OCI-LY1 (cell line): ENCODE results near the gene NEK2.

Source experiments
- CTCF ChIP-seq: fragments of 200-600 bp; sonication (generic), shearing (Covaris generic); IDR thresholded peaks from 2 replicates; pipeline ENCODE4 v1.5.1; 2017; ENCODE audit warnings: mild to moderate bottlenecking, antibody characterized with exemption, low read length, moderate library complexity, mixed read lengths
- EZH2 ChIP-seq: fragments of 200-600 bp; sonication (generic), shearing (Covaris generic); IDR thresholded peaks from 2 replicates; pipeline ENCODE4 v1.8.0; 2017; ENCODE audit warnings: borderline replicate concordance, mixed run types, mild to moderate bottlenecking, antibody characterized with exemption, low read length, moderate library complexity, mixed read lengths

- TF ChIP-seq CTCF (no peak), EZH2 (no peak)
These were observed at the start of gene NEK2 for GRCh38 chr1:211675230-211676105.
